GM10847 (cell line): ENCODE results near the gene PPID.
A peak's percentile ranks its signal among the peaks of the same experiment; 100 is the strongest.

Source experiments
- POLR2A ChIP-seq: IDR thresholded peaks from 2 replicates; pipeline ENCODE4 v1.6.1; 2011; ENCODE audit not compliant: insufficient read length; ENCODE audit errors: extremely low read depth

Gene PPID

GRCh38 chr4:158678767-158679166, 44.4 kb downstream of the PPID start:
- no peak for TF ChIP-seq POLR2A

- TF ChIP-seq POLR2A: no peak
Observed at GRCh38 chr4:158676076-158676475, 47.1 kb downstream of the PPID start.

- no peak for TF ChIP-seq POLR2A
Observed at GRCh38 chr4:158673633-158674032, 49.6 kb downstream of the PPID start.

- TF ChIP-seq POLR2A: peak; percentile 44
Observed at GRCh38 chr4:158671915-158672806, 51.0 kb downstream of the PPID start, which contains the start of gene ETFDH. TSS of gene ETFDH (plus strand) at chr4:158672296. CDS start at chr4:158672457, 161 bp downstream.

GRCh38 chr4:158671665-158671914, 51.6 kb downstream of the PPID start, which contains the start of gene C4orf46:
TSS of gene C4orf46 (minus strand) at chr4:158671887. CDS start at chr4:158671801, 86 bp downstream.
- TF ChIP-seq POLR2A: no peak

GRCh38 chr4:158670975-158671664, 52.1 kb downstream of the PPID start:
- peak; percentile 9 for TF ChIP-seq POLR2A

GRCh38 chr4:158669310-158669709, 53.9 kb downstream of the PPID start:
- TF ChIP-seq POLR2A: no peak

GRCh38 chr4:158667651-158668198, 55.5 kb downstream of the PPID start:
- TF ChIP-seq POLR2A: no peak

- TF ChIP-seq POLR2A: no peak
Observed at GRCh38 chr4:158666892-158667291, 56.3 kb downstream of the PPID start.

GRCh38 chr4:158664806-158665205, 58.4 kb downstream of the PPID start:
- TF ChIP-seq POLR2A: no peak
